SIG-M5 treated with dmso at 0.1 percent for 504 hours (cell line): ENCODE results near the gene DNAI1.
A peak's percentile ranks its signal among the peaks of the same experiment; 100 is the strongest.
"Not testable (repeated sequence)": the region's sequence is repeated elsewhere in the genome, so short reads cannot be mapped to it uniquely, and the experiment has no call there.

Source experiments
- DNase-seq: peaks from one replicate; lab custom pipeline; 2025; ENCODE audit not compliant: unreplicated experiment; lab: John Stamatoyannopoulos, UW

The DNAI1 gene

GRCh38 chr9:34450644-34451043, 8.0 kb upstream of the DNAI1 start:
- no peak for DNase-seq

GRCh38 chr9:34451135-34451534, 7.5 kb upstream of the DNAI1 start:
- no peak for DNase-seq

GRCh38 chr9:34451545-34451944, 7.1 kb upstream of the DNAI1 start:
- DNase-seq: no peak

GRCh38 chr9:34452568-34452967, 6.0 kb upstream of the DNAI1 start:
- no peak for DNase-seq

- DNase-seq: no peak
These were observed 4.0 kb upstream of the DNAI1 start for GRCh38 chr9:34454571-34455065.

- no peak for DNase-seq
These were observed 2.5 kb upstream of the DNAI1 start for GRCh38 chr9:34456151-34456550.

GRCh38 chr9:34456746-34457145, 1.9 kb upstream of the DNAI1 start:
- no peak for DNase-seq

- no peak for DNase-seq
These were observed 1.2 kb upstream of the DNAI1 start for GRCh38 chr9:34457266-34458012.

- no peak for DNase-seq
These were observed 345 bp downstream of the DNAI1 start for GRCh38 chr9:34458959-34459340.

GRCh38 chr9:34459356-34459755, 751 bp downstream of the DNAI1 start:
- DNase-seq: no peak

- DNase-seq: no peak
These were observed 1.3 kb downstream of the DNAI1 start for GRCh38 chr9:34459941-34460340.

GRCh38 chr9:34463098-34463900, 4.7 kb downstream of the DNAI1 start:
- no peak for DNase-seq

- no peak for DNase-seq
These were observed 5.3 kb downstream of the DNAI1 start for GRCh38 chr9:34463901-34464232.

- no peak for DNase-seq
These were observed 6.0 kb downstream of the DNAI1 start for GRCh38 chr9:34464571-34464970.

- no peak for DNase-seq
These were observed 6.9 kb downstream of the DNAI1 start for GRCh38 chr9:34465468-34465867.

GRCh38 chr9:34475097-34475496, 16.5 kb downstream of the DNAI1 start:
- no peak for DNase-seq

- DNase-seq: no peak
These were observed 18.9 kb downstream of the DNAI1 start for GRCh38 chr9:34477541-34477940.

GRCh38 chr9:34479431-34479866, 20.8 kb downstream of the DNAI1 start:
- DNase-seq: no peak

GRCh38 chr9:34481620-34482019, 23.0 kb downstream of the DNAI1 start:
- not testable (repeated sequence) for DNase-seq

GRCh38 chr9:34482746-34483145, 24.1 kb downstream of the DNAI1 start:
- DNase-seq: not testable (repeated sequence)

GRCh38 chr9:34484678-34485077, 26.1 kb downstream of the DNAI1 start:
- peak; percentile 18 for DNase-seq

- no peak for DNase-seq
These were observed 27.2 kb downstream of the DNAI1 start for GRCh38 chr9:34485822-34486221.
